Neural progenitor cell (in vitro differentiated cells): ENCODE measurements around the gene GALR2.

Source experiments
- CTCF ChIP-seq: fragments of 200-600 bp; sonication (generic); IDR thresholded peaks from 2 replicates; pipeline ENCODE4 v1.5.1; 2017; ENCODE audit warnings: antibody characterized with exemption, mild to moderate bottlenecking
- EZH2 ChIP-seq: fragments of 200-600 bp; sonication (generic); IDR thresholded peaks from 2 replicates; pipeline ENCODE4 v1.6.1; 2017; ENCODE audit warnings: antibody characterized with exemption, mild to moderate bottlenecking, moderate library complexity
- EZH2phosphoT487 ChIP-seq: fragments of 200-600 bp; sonication (generic); IDR thresholded peaks from 2 replicates; pipeline ENCODE4 v1.6.1; 2017; ENCODE audit warnings: antibody characterized with exemption

- TF ChIP-seq CTCF (no peak), EZH2phosphoT487 (no peak), EZH2 (no peak)
Measured at GRCh38 chr17:76123191-76123499, 48.6 kb downstream of the GALR2 start.
